ENCODE data around the gene TTLL8. TPM values are rescaled to one million over a fixed set of nuclear protein-coding genes. Genes with fewer than 3 reads are reported as not detected.

The TTLL8 gene
- total RNA-seq, 2 donors from 2014 or later = 0.20 TPM; not detected in 1

- no peak overlapping the region for H3K4me3 Mint-ChIP-seq
- 89 to 100% methylated on average over 2 to 4 of the region's 8 CpGs for WGBS, 2 experiments (ENCODE audit: insufficient coverage in 1 of 2, insufficient read length in 1 of 2)
- no peaks in the 10 kb centered on the region for H3K36me3 Mint-ChIP-seq (ENCODE audit: low read depth)
- no peaks in the 10 kb centered on the region for H3K4me1 Mint-ChIP-seq
- H3K9me3 Mint-ChIP-seq = no peaks in the 10 kb centered on the region
- H3K27me3 Mint-ChIP-seq (ENCODE audit: insufficient read depth) = no peaks in the 10 kb centered on the region
- no peaks in the 10 kb centered on the region for H3K4me1 ChIP-seq (ENCODE audit: control insufficient read depth, insufficient read depth, low read length)
- no peaks in the 10 kb centered on the region for H3K36me3 ChIP-seq (ENCODE audit: control insufficient read depth, insufficient read depth, low read length)
- no peak overlapping the region for H3K27ac ChIP-seq (ENCODE audit: low read depth, low read length)
- H3K9me3 ChIP-seq (ENCODE audit: control insufficient read depth, low read length) = no peaks in the 10 kb centered on the region
- TF ChIP-seq CTCF (conservative IDR thresholded peaks at IDR 0.05) = no peak
- H3K4me3 ChIP-seq (ENCODE audit: low read length) = no peak overlapping the region
- no peak overlapping the region for H3K9ac ChIP-seq (ENCODE audit: extremely low read depth, low read length, poor library complexity, severe bottlenecking)
- DNase-seq = no peak
- H3K27me3 ChIP-seq (ENCODE audit: control insufficient read depth, insufficient read depth, low read length, poor library complexity, severe bottlenecking) = no peaks in the 10 kb centered on the region
- no peak overlapping the region for H3K27ac Mint-ChIP-seq
Observed at GRCh38 chr22:50067244-50067643, 9.1 kb upstream of the TTLL8 start.

- no peak overlapping the region for H3K27ac ChIP-seq (ENCODE audit: low read depth, low read length)
- H3K4me1 ChIP-seq (ENCODE audit: control insufficient read depth, insufficient read depth, low read length) = no peaks in the 10 kb centered on the region
- Mint-ChIP-seq H3K27ac (no peak overlapping the region), H3K27me3 (ENCODE audit: insufficient read depth) (peaks cover 3% of the 10 kb centered on the region), H3K9me3 (no peaks in the 10 kb centered on the region), H3K4me3 (no peak overlapping the region), H3K36me3 (ENCODE audit: low read depth) (no peaks in the 10 kb centered on the region), H3K4me1 (peaks cover 5% of the 10 kb centered on the region)
- no peaks in the 10 kb centered on the region for H3K9me3 ChIP-seq (ENCODE audit: control insufficient read depth, low read length)
- H3K4me3 ChIP-seq (ENCODE audit: low read length) = no peak overlapping the region
- WGBS, 2 experiments (ENCODE audit: insufficient coverage in 1 of 2, insufficient read length in 1 of 2) = 83 to 95% methylated on average over 12 to 18 of the region's 18 CpGs
- no peak for TF ChIP-seq CTCF (conservative IDR thresholded peaks at IDR 0.05)
- no peak overlapping the region for H3K9ac ChIP-seq (ENCODE audit: extremely low read depth, low read length, poor library complexity, severe bottlenecking)
- no peaks in the 10 kb centered on the region for H3K36me3 ChIP-seq (ENCODE audit: control insufficient read depth, insufficient read depth, low read length)
- no peak for DNase-seq
- H3K27me3 ChIP-seq (ENCODE audit: control insufficient read depth, insufficient read depth, low read length, poor library complexity, severe bottlenecking) = no peaks in the 10 kb centered on the region
Observed at GRCh38 chr22:50064453-50064852, 6.4 kb upstream of the TTLL8 start.

GRCh38 chr22:50063589-50064393 is 5.7 kb upstream of the TTLL8 start:
- no peak overlapping the region for H3K27ac Mint-ChIP-seq
- no peak overlapping the region for H3K4me3 Mint-ChIP-seq
- no peaks in the 10 kb centered on the region for H3K36me3 Mint-ChIP-seq (ENCODE audit: low read depth)
- no peak for TF ChIP-seq CTCF (conservative IDR thresholded peaks at IDR 0.05)
- peaks cover 3% of the 10 kb centered on the region for H3K27me3 ChIP-seq (ENCODE audit: control insufficient read depth, insufficient read depth, low read length, poor library complexity, severe bottlenecking)
- H3K27ac ChIP-seq (ENCODE audit: low read depth, low read length) = no peak overlapping the region
- no peak overlapping the region for H3K9ac ChIP-seq (ENCODE audit: extremely low read depth, low read length, poor library complexity, severe bottlenecking)
- no peaks in the 10 kb centered on the region for H3K36me3 ChIP-seq (ENCODE audit: control insufficient read depth, insufficient read depth, low read length)
- H3K4me3 ChIP-seq (ENCODE audit: low read length) = no peak overlapping the region
- H3K4me1 Mint-ChIP-seq = peaks cover 12% of the 10 kb centered on the region
- no peaks in the 10 kb centered on the region for H3K9me3 ChIP-seq (ENCODE audit: control insufficient read depth, low read length)
- H3K4me1 ChIP-seq (ENCODE audit: control insufficient read depth, insufficient read depth, low read length) = peaks cover 3% of the 10 kb centered on the region
- DNase-seq = no peak
- peaks cover 6% of the 10 kb centered on the region for H3K27me3 Mint-ChIP-seq (ENCODE audit: insufficient read depth)
- H3K9me3 Mint-ChIP-seq = no peaks in the 10 kb centered on the region
- 89 to 93% methylated on average over 9 to 22 of the region's 23 CpGs for WGBS, 2 experiments (ENCODE audit: insufficient coverage in 1 of 2, insufficient read length in 1 of 2)

Data from endodermal cell (in vitro differentiated cells).